ENCODE results near the gene ABHD6.

Gene ABHD6

GRCh38 chr3:58324391-58325390 is 87.1 kb downstream of the ABHD6 start:
- Histone ChIP-seq H3K27me3 (no peaks in the 10 kb centered on the region), H3K4me2 (peak overlapping the region; percentile 15 to 66 (median 47)), H3K9ac (peak overlapping the region in 2 of 11 experiments; percentile 5 to 33; a peak in 3 of 22 replicates), H3K27ac (peak overlapping the region in 7 of 11 experiments; percentile 0 to 52 (median 24); a peak in 8 of 22 replicates), H4K20me1 (peaks cover 0 to 21% (median 12%) of the 10 kb centered on the region in 11 experiments; a peak in 12 of 22 replicates), H3K9me3 (replicated peaks in 1 of 11) (no peaks in the 10 kb centered on the region), H3K4me1 (peaks cover 11 to 27% (median 24%) of the 10 kb centered on the region in 10 experiments), H3K36me3 (peaks cover 2 to 33% (median 16%) of the 10 kb centered on the region in 11 experiments; a peak in 17 of 22 replicates), H3K4me3 (no peak overlapping the region)
- TF ChIP-seq Cebpa-rat (IDR thresholded peaks at IDR 0.05), result no peak

GRCh38 chr3:58325525-58325992 is 88.0 kb downstream of the ABHD6 start:
- peak overlapping the region in 9 of 11 experiments; percentile 0 to 52 (median 24); a peak in 9 of 22 replicates for H3K27ac ChIP-seq
- H3K9ac ChIP-seq, result peak overlapping the region in 1 of 11 experiments; percentile 5; a peak in 1 of 22 replicates
- peaks cover 0 to 24% (median 10%) of the 10 kb centered on the region in 11 experiments; a peak in 11 of 22 replicates for H3K36me3 ChIP-seq
- no peaks in the 10 kb centered on the region for H3K9me3 ChIP-seq (replicated peaks in 1 of 11)
- peak overlapping the region; percentile 15 to 66 (median 47) for H3K4me2 ChIP-seq
- TF ChIP-seq Cebpa-rat (IDR thresholded peaks at IDR 0.05), result no peak
- H3K4me1 ChIP-seq, result peaks cover 14 to 30% (median 26%) of the 10 kb centered on the region in 10 experiments
- peaks cover 0 to 17% (median 9%) of the 10 kb centered on the region in 11 experiments; a peak in 12 of 22 replicates for H4K20me1 ChIP-seq
- H3K27me3 ChIP-seq, result no peaks in the 10 kb centered on the region
- H3K4me3 ChIP-seq, result no peak overlapping the region

GRCh38 chr3:58326267-58326900 is 88.8 kb downstream of the ABHD6 start:
- Histone ChIP-seq H3K4me2 (no peak overlapping the region), H4K20me1 (peaks cover 0 to 9% (median 4%) of the 10 kb centered on the region in 11 experiments; a peak in 11 of 22 replicates), H3K27me3 (no peaks in the 10 kb centered on the region), H3K9me3 (replicated peaks in 1 of 11) (no peaks in the 10 kb centered on the region), H3K27ac (no peak overlapping the region), H3K9ac (no peak overlapping the region), H3K36me3 (peaks cover 0 to 16% (median 6%) of the 10 kb centered on the region in 11 experiments; a peak in 8 of 22 replicates), H3K4me1 (peaks cover 23 to 38% (median 33%) of the 10 kb centered on the region in 10 experiments), H3K4me3 (no peak overlapping the region)
- no peak for TF ChIP-seq Cebpa-rat (IDR thresholded peaks at IDR 0.05)

GRCh38 chr3:58329150-58329921 is 91.7 kb downstream of the ABHD6 start:
- no peak overlapping the region for H3K4me3 ChIP-seq
- H4K20me1 ChIP-seq, result peaks cover 0 to 3% (median 0%) of the 10 kb centered on the region in 11 experiments; a peak in 1 of 22 replicates
- H3K9me3 ChIP-seq (replicated peaks in 1 of 11), result no peaks in the 10 kb centered on the region
- H3K27ac ChIP-seq, result no peak overlapping the region
- H3K36me3 ChIP-seq, result no peaks in the 10 kb centered on the region
- TF ChIP-seq Cebpa-rat (IDR thresholded peaks at IDR 0.05), result no peak
- peaks cover 33 to 45% (median 36%) of the 10 kb centered on the region in 10 experiments for H3K4me1 ChIP-seq
- no peak overlapping the region for H3K9ac ChIP-seq
- H3K27me3 ChIP-seq, result no peaks in the 10 kb centered on the region
- no peak overlapping the region for H3K4me2 ChIP-seq

- H3K4me2 ChIP-seq, result peak overlapping the region in 1 of 11 experiments; percentile 96; a peak in 1 of 22 replicates
- no peak for TF ChIP-seq Cebpa-rat (IDR thresholded peaks at IDR 0.05)
- H3K4me3 ChIP-seq, result no peak overlapping the region
- H4K20me1 ChIP-seq, result peaks cover 0 to 3% (median 0%) of the 10 kb centered on the region in 11 experiments; a peak in 1 of 22 replicates
- peaks cover 30 to 41% (median 34%) of the 10 kb centered on the region in 10 experiments for H3K4me1 ChIP-seq
- H3K9ac ChIP-seq, result no peak overlapping the region
- no peaks in the 10 kb centered on the region for H3K27me3 ChIP-seq
- H3K36me3 ChIP-seq, result no peaks in the 10 kb centered on the region
- H3K9me3 ChIP-seq (replicated peaks in 1 of 11), result no peaks in the 10 kb centered on the region
- no peak overlapping the region for H3K27ac ChIP-seq
Measured at GRCh38 chr3:58329922-58330413, 92.4 kb downstream of the ABHD6 start.

GRCh38 chr3:58331593-58332152 is 94.1 kb downstream of the ABHD6 start:
- peak overlapping the region in 10 of 11 experiments; percentile 91 to 99 (median 95); a peak in 20 of 22 replicates for H3K27ac ChIP-seq
- H3K9ac ChIP-seq, result peak overlapping the region; percentile 92 to 98 (median 96); a peak in 21 of 22 replicates
- H4K20me1 ChIP-seq, result peaks cover 0 to 3% (median 0%) of the 10 kb centered on the region in 11 experiments; a peak in 1 of 22 replicates
- peak overlapping the region in 8 of 10 experiments; percentile 77 to 98 (median 96); a peak in 17 of 20 replicates for H3K4me3 ChIP-seq
- no peaks in the 10 kb centered on the region for H3K27me3 ChIP-seq
- peaks cover 0 to 8% (median 7%) of the 10 kb centered on the region in 11 experiments; a peak in 18 of 22 replicates for H3K36me3 ChIP-seq
- peaks cover 34 to 42% (median 37%) of the 10 kb centered on the region in 10 experiments for H3K4me1 ChIP-seq
- no peak for TF ChIP-seq Cebpa-rat (IDR thresholded peaks at IDR 0.05)
- no peaks in the 10 kb centered on the region for H3K9me3 ChIP-seq (replicated peaks in 1 of 11)
- peak overlapping the region; percentile 84 to 98 (median 93) for H3K4me2 ChIP-seq

- Histone ChIP-seq H3K9me3 (replicated peaks in 1 of 11) (no peaks in the 10 kb centered on the region), H3K36me3 (peaks cover 0 to 18% (median 17%) of the 10 kb centered on the region in 11 experiments; a peak in 19 of 22 replicates), H4K20me1 (peaks cover 0 to 3% (median 0%) of the 10 kb centered on the region in 11 experiments; a peak in 1 of 22 replicates), H3K27me3 (no peaks in the 10 kb centered on the region), H3K27ac (peak within 1 kb of the TSS; percentile 90 to 99 (median 95)), H3K4me2 (peak within 1 kb of the TSS; percentile 84 to 98 (median 96)), H3K4me3 (peak within 1 kb of the TSS; percentile 77 to 98 (median 96)), H3K4me1 (peaks cover 45 to 48% (median 46%) of the 10 kb centered on the region in 10 experiments), H3K9ac (peak within 1 kb of the TSS; percentile 92 to 98 (median 96))
- no peak for TF ChIP-seq Cebpa-rat (IDR thresholded peaks at IDR 0.05)
Measured at GRCh38 chr3:58332575-58333188, 95.1 kb downstream of the ABHD6 start, which contains the start of gene PXK. PXK (plus strand) TSS chr3:58332892; CDS start chr3:58332989, 97 bp downstream.

Data from BLaER1 treated with 17β-estradiol and CSF1 and Interleukin-3, amounts not matched to agents 10 nM and 100 nM (cell line).